NCI-H2227 (cell line): Measurements from ENCODE around the gene SDR42E1.
"Not testable (repeated sequence)": the region's sequence is repeated elsewhere in the genome, so short reads cannot be mapped to it uniquely, and the experiment has no call there.

Source experiments
- DNase-seq: peaks from one replicate; lab custom pipeline; 2025; ENCODE audit not compliant: unreplicated experiment; lab: John Stamatoyannopoulos, UW

Gene SDR42E1

GRCh38 chr16:82005027-82005830, 6.0 kb downstream of the SDR42E1 start:
- DNase-seq: no peak

- DNase-seq: no peak
Measured at GRCh38 chr16:82004601-82005000, 6.7 kb downstream of the SDR42E1 start.

- DNase-seq: no peak
Measured at GRCh38 chr16:82002831-82003230, 8.4 kb downstream of the SDR42E1 start.

GRCh38 chr16:81997738-81998137, 13.5 kb downstream of the SDR42E1 start:
- no peak for DNase-seq

GRCh38 chr16:81996664-81997509, 14.4 kb downstream of the SDR42E1 start:
- peak; percentile 3 for DNase-seq

GRCh38 chr16:81995651-81996050, 15.6 kb downstream of the SDR42E1 start:
- no peak for DNase-seq

GRCh38 chr16:81994485-81994884, 16.8 kb downstream of the SDR42E1 start:
- DNase-seq: no peak

- DNase-seq: no peak
Measured at GRCh38 chr16:81992859-81993258, 18.4 kb downstream of the SDR42E1 start.

GRCh38 chr16:81987706-81988105, 23.6 kb downstream of the SDR42E1 start:
- no peak for DNase-seq

- no peak for DNase-seq
Measured at GRCh38 chr16:81987121-81987520, 24.1 kb downstream of the SDR42E1 start.

- DNase-seq: not testable (repeated sequence)
Measured at GRCh38 chr16:81977335-81977942, 33.8 kb downstream of the SDR42E1 start.

GRCh38 chr16:81975637-81976036, 35.6 kb downstream of the SDR42E1 start:
- DNase-seq: no peak

GRCh38 chr16:81973737-81974136, 37.5 kb downstream of the SDR42E1 start:
- DNase-seq: no peak

GRCh38 chr16:81971853-81972252, 39.4 kb downstream of the SDR42E1 start:
- DNase-seq: no peak

- DNase-seq: no peak
Measured at GRCh38 chr16:81967358-81967757, 43.9 kb downstream of the SDR42E1 start.

- no peak for DNase-seq
Measured at GRCh38 chr16:81964808-81965207, 46.5 kb downstream of the SDR42E1 start.

- DNase-seq: no peak
Measured at GRCh38 chr16:81956213-81956948, 54.9 kb downstream of the SDR42E1 start.

GRCh38 chr16:81951564-81951963, 59.7 kb downstream of the SDR42E1 start:
- no peak for DNase-seq

GRCh38 chr16:81946206-81946605, 65.1 kb downstream of the SDR42E1 start:
- DNase-seq: no peak

GRCh38 chr16:81945665-81946064, 65.6 kb downstream of the SDR42E1 start:
- no peak for DNase-seq

- no peak for DNase-seq
Measured at GRCh38 chr16:81942007-81942601, 69.2 kb downstream of the SDR42E1 start.
